Psoas muscle (tissue), 8 donors: ENCODE data around the gene TRIM31. TPM values are rescaled to one million over a fixed set of nuclear protein-coding genes. Genes with fewer than 3 reads are reported as not detected.
A peak's percentile ranks its signal among the peaks of the same experiment; 100 is the strongest.

Experiments used
- ATAC-seq, 4 donors: fragments of 200-7000 bp; cut with Tn5 transposase; one replicate each; pipeline ENCODE4 v1.9.1; 2020; ENCODE audit warnings: moderate library complexity in 3 of 4, mild to moderate bottlenecking in 2 of 4
- DNase-seq, 2 donors: peaks; one replicate each; pipeline ENCODE4 v3.0.0-alpha.2; 2020
- H3K27ac ChIP-seq: fragments of 200-600 bp; one replicate; pipeline ENCODE4 v1.8.0; 2022
- H3K27me3 ChIP-seq, 3 donors: fragments of 200-600 bp in 1 of 3; one replicate each; pipeline versions ENCODE4 v1.6.1 to v1.8.0; 2013 to 2022; ENCODE audit warnings: low read length in 2 of 3, mild to moderate bottlenecking in 2 of 3, moderate library complexity in 1 of 3; ENCODE audit not compliant: insufficient read depth in 3 of 3
- H3K36me3 ChIP-seq, 2 donors: fragments of 200-600 bp in 1 of 2; one replicate each; pipeline versions ENCODE4 v1.6.1 to v1.8.0; 2013 to 2022; ENCODE audit warnings: low read depth in 1 of 2, mild to moderate bottlenecking in 1 of 2, moderate library complexity in 1 of 2; ENCODE audit not compliant: insufficient read depth in 1 of 2
- H3K4me1 ChIP-seq: fragments of 200-600 bp; one replicate; pipeline ENCODE4 v1.8.0; 2022
- H3K4me3 ChIP-seq: fragments of 200-600 bp; one replicate; pipeline ENCODE4 v1.8.0; 2022; ENCODE audit warnings: mild to moderate bottlenecking
- H3K9me3 ChIP-seq: fragments of 200-600 bp; one replicate; pipeline ENCODE4 v1.8.0; 2022
- CTCF ChIP-seq: fragments of 200-600 bp; IDR thresholded peaks from one replicate; pipeline ENCODE4 v1.8.0; 2022; ENCODE audit warnings: antibody characterized with exemption
- WGBS, 3 donors: extraction: QIAGEN DNeasy Blood & Tissue Kit; methylation state at CpG; one replicate each; pipeline versions ENCODE4 v1.1.6 to v1.1.7; 2013; 5-methylcytosine and 5-hydroxymethylcytosine counted together
- intact Hi-C, 2 donors: fragments of 100-400 bp; cut with DNase I; formaldehyde crosslinking; loops; one replicate each; pipeline versions ENCODE4 v1.11.0 to v1.14.2; 2022
- polyA plus RNA-seq, 3 donors: library from polyadenylated mRNA; stranded (reverse); fragments of 200-250 nt; gene quantifications; one replicate each; pipeline ENCODE4 v1.2.3, GENCODE V29; 2013
- total RNA-seq, 4 donors: library from RNA; stranded (reverse); fragmentation: NEBNext Ultra II Directional in 2 of 4; extraction: Animal tissue kit (Norgen Biotek cat#: 25700) in 2 of 4; gene quantifications; one replicate each; pipeline versions ENCODE4 v1.2.1 to v1.2.4, GENCODE V29; 2021 to 2023
- donor health status: healthy with polysubstance abuse.
- donor health status: DM: no; HTN: no; CAD: no; lungs with moderate emphysema.
- donor health status: Bipolar disorder and iron deficiency.
- donor health status: healthy.
- donor health status: DM: yes; HTN: yes; CAD: no.
- donor health status: DM: no; HTN: no; CAD: no.
- donor health status: DM: no; HTN: no; CAD: no.
- donor health status: DM: yes; HTN: yes; CAD: no.

TRIM31 gene
- total and polyA plus RNA-seq, 7 donors, result 0.01 to 0.15 TPM; not detected in 5

GRCh38 chr6:30074331-30075093, 38.4 kb downstream of the TRIM31 start:
- 3 to 9% (median 5%) methylated on average over 33 to 37 of the region's 37 CpGs for WGBS, 3 donors
- Histone ChIP-seq H3K27ac (no peak overlapping the region), H3K4me1 (peaks cover 8% of the 10 kb centered on the region), H3K9me3 (no peaks in the 10 kb centered on the region), H3K27me3 (peaks cover 0 to 87% (median 35%) of the 10 kb centered on the region in 3 donors), H3K36me3 (peaks cover 0 to 9% of the 10 kb centered on the region in 2 donors), H3K4me3 (peak overlapping the region; percentile 46)
- DNase-seq (no peak), ATAC-seq (peak in 1 of 4 donors; percentile 28)
- intact Hi-C loops, result no loop called here
- no peak for TF ChIP-seq CTCF

- peaks cover 0 to 17% of the 10 kb centered on the region in 2 donors for H3K36me3 ChIP-seq
- 46 to 55% (median 53%) methylated on average over 7 of the region's 7 CpGs for WGBS, 3 donors
- H3K9me3 ChIP-seq, result no peaks in the 10 kb centered on the region
- peaks cover 8% of the 10 kb centered on the region for H3K4me1 ChIP-seq
- ATAC-seq (no peak), DNase-seq (no peak)
- H3K4me3 ChIP-seq, result no peak overlapping the region
- intact Hi-C loops, result no loop called here
- H3K27me3 ChIP-seq, result peaks cover 0 to 80% (median 35%) of the 10 kb centered on the region in 3 donors
- no peak overlapping the region for H3K27ac ChIP-seq
- TF ChIP-seq CTCF, result no peak
Observed at GRCh38 chr6:30073489-30074235, 39.2 kb downstream of the TRIM31 start.

- peaks cover 17% of the 10 kb centered on the region for H3K4me1 ChIP-seq
- TF ChIP-seq CTCF, result no peak
- H3K9me3 ChIP-seq, result no peaks in the 10 kb centered on the region
- intact Hi-C loops, result no loop called here
- 45 to 56% (median 51%) methylated on average over 3 of the region's 3 CpGs for WGBS, 3 donors
- peaks cover 0 to 23% of the 10 kb centered on the region in 2 donors for H3K36me3 ChIP-seq
- no peak for DNase-seq
- H3K27me3 ChIP-seq, result peaks cover 0 to 65% (median 33%) of the 10 kb centered on the region in 3 donors
- ATAC-seq, result no peak
- H3K27ac ChIP-seq, result no peak overlapping the region
- H3K4me3 ChIP-seq, result no peak overlapping the region
Observed at GRCh38 chr6:30071858-30072257, 41.0 kb downstream of the TRIM31 start.

GRCh38 chr6:30071081-30071818, 41.6 kb downstream of the TRIM31 start:
- Histone ChIP-seq H3K4me1 (peaks cover 17% of the 10 kb centered on the region), H3K9me3 (no peaks in the 10 kb centered on the region), H3K4me3 (peak overlapping the region; percentile 32), H3K27me3 (peaks cover 0 to 59% (median 33%) of the 10 kb centered on the region in 3 donors), H3K27ac (no peak overlapping the region), H3K36me3 (peaks cover 0 to 23% of the 10 kb centered on the region in 2 donors)
- DNase-seq (peak; percentile 29 to 64), ATAC-seq (no peak)
- TF ChIP-seq CTCF, result no peak
- intact Hi-C loops, result no loop called here
- 14 to 27% (median 23%) methylated on average over 49 to 68 of the region's 68 CpGs for WGBS, 3 donors
